Sigmoid colon (tissue), 7 donors: Measurements from ENCODE around the gene PCGF2. TPM values are rescaled to one million over a fixed set of nuclear protein-coding genes. Genes with fewer than 3 reads are reported as not detected.
A peak's percentile ranks its signal among the peaks of the same experiment; 100 is the strongest.

Experiments used
- DNase-seq: peaks from one replicate; pipeline ENCODE4 v3.0.0-alpha.2; 2019
- H3K27ac ChIP-seq, 4 donors: fragments of 200-600 bp; sonication (generic); one replicate each; pipeline ENCODE4 v1.5.1; 2016 to 2019; ENCODE audit warnings: mild to moderate bottlenecking in 1 of 4
- H3K27me3 ChIP-seq, 3 donors: fragments of 200-600 bp; sonication (generic); one replicate each; pipeline ENCODE4 v1.5.1; 2019; ENCODE audit warnings: mild to moderate bottlenecking in 1 of 3
- H3K36me3 ChIP-seq, 4 donors: fragments of 200-600 bp; sonication (generic); one replicate each; pipeline ENCODE4 v1.5.1; 2016 to 2019
- H3K4me1 ChIP-seq, 4 donors: fragments of 200-600 bp; sonication (generic); one replicate each; pipeline ENCODE4 v1.5.1; 2017 to 2019
- H3K4me3 ChIP-seq, 4 donors: fragments of 200-600 bp; sonication (generic); one replicate each; pipeline ENCODE4 v1.5.1; 2017 to 2019; ENCODE audit warnings: mild to moderate bottlenecking in 2 of 4, moderate library complexity in 1 of 4
- H3K9me3 ChIP-seq, 4 donors: fragments of 200-600 bp in 3 of 4; sonication (generic) in 3 of 4; one replicate each; pipeline versions ENCODE4 v1.5.1 to v1.6.1; 2013 to 2019
- CTCF ChIP-seq, 4 experiments: fragments of 450-650 bp in 3 of 4; fragments of 200-600 bp in 1 of 4; IDR thresholded peaks; one replicate each; pipeline ENCODE4 v1.5.1; 2016 to 2019; ENCODE audit warnings: antibody characterized with exemption in 4 of 4, mild to moderate bottlenecking in 3 of 4, moderate library complexity in 2 of 4
- EP300 ChIP-seq, 4 donors: sonication (generic); formaldehyde crosslinking; IDR thresholded peaks; one replicate each; pipeline ENCODE4 v1.6.1; 2017; ENCODE audit warnings: antibody characterized with exemption in 4 of 4
- POLR2A ChIP-seq, 2 donors: fragments of 450-650 bp; IDR thresholded peaks; one replicate each; pipeline ENCODE4 v1.6.1; 2016; ENCODE audit warnings: antibody characterized with exemption in 2 of 2, mild to moderate bottlenecking in 2 of 2, moderate library complexity in 2 of 2
- POLR2AphosphoS5 ChIP-seq, 4 donors: sonication (generic); formaldehyde crosslinking; IDR thresholded peaks; one replicate each; pipeline ENCODE4 v1.6.1; 2017; ENCODE audit warnings: antibody characterized with exemption in 4 of 4
- WGBS, 2 donors: extraction: QIAGEN DNeasy Blood & Tissue Kit; methylation state at CpG; one replicate each; pipeline ENCODE4 v1.1.7; 2013; 5-methylcytosine and 5-hydroxymethylcytosine counted together
- intact Hi-C: fragments of 100-400 bp; cut with DNase I; formaldehyde crosslinking; loops from one replicate; pipeline ENCODE4 v1.15.1; 2023
- polyA plus RNA-seq, 3 donors: library from polyadenylated mRNA; stranded (reverse); fragments of 200-250 nt; gene quantifications; one replicate each; pipeline ENCODE4 v1.2.3, GENCODE V29; 2013
- total RNA-seq, 4 donors: library from RNA; depleted of rRNA; stranded (reverse); fragments of >200 nt; gene quantifications; one replicate each; pipeline ENCODE4 v1.1.0, GENCODE V29; 2016
- donor health status: healthy with polysubstance abuse.
- donor health status: Bipolar disorder and iron deficiency.
- donor health status: healthy.

The PCGF2 gene
- total and polyA plus RNA-seq, 7 donors, result 4.3 to 32.6 (median 8.9) TPM

- no peak for DNase-seq
- WGBS, 2 donors, result 48 to 76% methylated on average over 7 of the region's 7 CpGs
- Histone ChIP-seq H3K4me1 (peaks cover 2 to 45% (median 39%) of the 10 kb centered on the region in 4 donors), H3K36me3 (peaks cover 0 to 30% (median 6%) of the 10 kb centered on the region in 4 donors), H3K27me3 (no peaks in the 10 kb centered on the region), H3K27ac (peak overlapping the region; percentile 87 to 94 (median 90)), H3K9me3 (no peaks in the 10 kb centered on the region), H3K4me3 (no peak overlapping the region)
- no peak for TF ChIP-seq EP300 (IDR thresholded peaks at IDR 0.05)
- no peak for TF ChIP-seq POLR2A (IDR thresholded peaks at IDR 0.05)
- TF ChIP-seq CTCF (IDR thresholded peaks at IDR 0.05), result no peak
- TF ChIP-seq POLR2AphosphoS5 (IDR thresholded peaks at IDR 0.05), result no peak
- intact Hi-C loops, result loop anchor here (5.0 kb wide), 1 partner anchor 40 kb away; no protein-coding TSS in a partner anchor
These were observed 15.5 kb downstream of the PCGF2 start for GRCh38 chr17:38732376-38733281.

- Histone ChIP-seq H3K27ac (peak overlapping the region; percentile 87 to 94 (median 90)), H3K27me3 (no peaks in the 10 kb centered on the region), H3K4me1 (peaks cover 2 to 45% (median 39%) of the 10 kb centered on the region in 4 donors), H3K9me3 (no peaks in the 10 kb centered on the region), H3K4me3 (peak overlapping the region in 2 of 4 donors; percentile 63 to 80), H3K36me3 (peaks cover 0 to 22% (median 6%) of the 10 kb centered on the region in 4 donors)
- DNase-seq, result peak; percentile 79
- intact Hi-C loops, result loop anchor here (2.0 to 5.0 kb wide), 2 partner anchors 19 to 39 kb away; no protein-coding TSS in a partner anchor
- no peak for TF ChIP-seq POLR2AphosphoS5 (IDR thresholded peaks at IDR 0.05)
- WGBS, 2 donors, result 12 to 63% methylated on average over 8 of the region's 8 CpGs
These were observed 16.4 kb downstream of the PCGF2 start for GRCh38 chr17:38731526-38732294.

- peak overlapping the region; percentile 63 to 84 (median 80) for H3K4me3 ChIP-seq
- H3K36me3 ChIP-seq, result peaks cover 0 to 13% (median 3%) of the 10 kb centered on the region in 4 donors
- intact Hi-C loops, result loop anchor here (1.0 to 5.0 kb wide), 3 partner anchors 20 to 69 kb away; partner anchors contain the start of gene PIP4K2B
- DNase-seq, result peak; percentile 93
- no peaks in the 10 kb centered on the region for H3K9me3 ChIP-seq
- TF ChIP-seq POLR2A (IDR thresholded peaks at IDR 0.05) (peak in 1 of 2 donors; percentile 56), EP300 (IDR thresholded peaks at IDR 0.05) (no peak), POLR2AphosphoS5 (IDR thresholded peaks at IDR 0.05) (peak in 2 of 4 donors; percentile 55 to 60)
- H3K27ac ChIP-seq, result peak overlapping the region; percentile 87 to 94 (median 90)
- WGBS, 2 donors, result 5 to 25% methylated on average over 27 of the region's 27 CpGs
- peaks cover 2 to 44% (median 39%) of the 10 kb centered on the region in 4 donors for H3K4me1 ChIP-seq
- H3K27me3 ChIP-seq, result no peaks in the 10 kb centered on the region
These were observed 17.4 kb downstream of the PCGF2 start for GRCh38 chr17:38730526-38731379.

- intact Hi-C loops, result loop anchor here (1.0 to 5.0 kb wide), 4 partner anchors 21 to 69 kb away; partner anchors contain the start of gene PIP4K2B
These were observed 18.1 kb downstream of the PCGF2 start, which contains the start of gene CISD3 for GRCh38 chr17:38729886-38730525. TSS of gene CISD3 (plus strand) at chr17:38730341. CDS start at chr17:38730359, 18 bp downstream.

More at GRCh38 chr17:38729886-38730525, 18.1 kb downstream of the PCGF2 start, which contains the start of gene CISD3:
- Histone ChIP-seq H3K27ac (peak within 1 kb of the TSS; percentile 87 to 94 (median 90)), H3K9me3 (no peaks in the 10 kb centered on the region), H3K4me1 (peaks cover 2 to 37% (median 36%) of the 10 kb centered on the region in 4 donors), H3K4me3 (peak within 1 kb of the TSS; percentile 63 to 84 (median 80)), H3K27me3 (no peaks in the 10 kb centered on the region), H3K36me3 (peaks cover 0 to 15% (median 2%) of the 10 kb centered on the region in 4 donors)
- TF ChIP-seq POLR2A (IDR thresholded peaks at IDR 0.05), result no peak
- peak; percentile 30 to 71 (median 37) for TF ChIP-seq CTCF (IDR thresholded peaks at IDR 0.05)
- TF ChIP-seq EP300 (IDR thresholded peaks at IDR 0.05), result no peak
- peak in 2 of 4 donors; percentile 44 to 55 for TF ChIP-seq POLR2AphosphoS5 (IDR thresholded peaks at IDR 0.05)
- peak; percentile 93 for DNase-seq
- 0 to 1% methylated on average over 92 of the region's 92 CpGs for WGBS, 2 donors
